Measurements from ENCODE around the gene MRPL22.

GRCh38 chr5:154940772-154941620 is at the start of gene MRPL22:
- peak; percentile 92 for TF ChIP-seq TAF1 (IDR thresholded peaks at IDR 0.05; ENCODE audit: borderline replicate concordance, insufficient read depth, low read length)
- peak; percentile 98 for TF ChIP-seq POLR2AphosphoS5 (IDR thresholded peaks at IDR 0.05; ENCODE audit: low read depth, low read length)
- TF ChIP-seq REST (IDR thresholded peaks at IDR 0.05; ENCODE audit: insufficient read depth in 1 of 2, low read depth in 2 of 2, low read length in 2 of 2) = peak in 1 of 2 experiments; percentile 16; a peak in 1 of 4 replicates
- no peak for TF ChIP-seq SIN3A (IDR thresholded peaks at IDR 0.05; ENCODE audit: borderline replicate concordance, insufficient read depth, low read length)
- TF ChIP-seq FOXP2 (optimal IDR thresholded peaks at IDR 0.05; ENCODE audit: borderline replicate concordance, extremely low read depth, extremely low read length, insufficient read depth) = no peak

Measured in PFSK-1 (cell line).